Stimulated activated naive CD4-positive, alpha-beta T cell (primary cell): ENCODE data around the gene CYFIP2.

Source experiments
- DNase-seq, 6 experiments: peaks; one replicate each; lab custom pipeline; 2025; lab: John Stamatoyannopoulos, UW

CYFIP2 gene

GRCh38 chr5:157258450-157258849, 7.5 kb upstream of the CYFIP2 start:
- no peak for DNase-seq

GRCh38 chr5:157259699-157260098, 6.2 kb upstream of the CYFIP2 start:
- DNase-seq: no peak

GRCh38 chr5:157263496-157264090, 2.3 kb upstream of the CYFIP2 start:
- no peak for DNase-seq

GRCh38 chr5:157266286-157267007, 524 bp downstream of the CYFIP2 start:
- peak in 5 of 6 experiments; percentile 41 to 72 (median 59) for DNase-seq

GRCh38 chr5:157267025-157267424, 1.1 kb downstream of the CYFIP2 start:
- DNase-seq: no peak

- no peak for DNase-seq
These were observed 2.0 kb downstream of the CYFIP2 start for GRCh38 chr5:157267761-157268480.

GRCh38 chr5:157269165-157269671, 3.3 kb downstream of the CYFIP2 start:
- DNase-seq: no peak

- DNase-seq: no peak
These were observed 3.9 kb downstream of the CYFIP2 start for GRCh38 chr5:157269761-157270272.

GRCh38 chr5:157270771-157271170, 4.8 kb downstream of the CYFIP2 start:
- no peak for DNase-seq

GRCh38 chr5:157271740-157272271, 5.9 kb downstream of the CYFIP2 start:
- peak; percentile 71 to 94 (median 86) for DNase-seq

GRCh38 chr5:157273131-157273556, 7.2 kb downstream of the CYFIP2 start:
- DNase-seq: no peak

GRCh38 chr5:157275403-157275802, 9.5 kb downstream of the CYFIP2 start:
- DNase-seq: no peak

GRCh38 chr5:157278319-157279037, 12.6 kb downstream of the CYFIP2 start:
- no peak for DNase-seq

- no peak for DNase-seq
These were observed 13.8 kb downstream of the CYFIP2 start for GRCh38 chr5:157279605-157280239.

GRCh38 chr5:157280927-157281326, 15.0 kb downstream of the CYFIP2 start:
- DNase-seq: no peak

- DNase-seq: no peak
These were observed 16.2 kb downstream of the CYFIP2 start for GRCh38 chr5:157282150-157282549.

GRCh38 chr5:157283434-157283833, 17.5 kb downstream of the CYFIP2 start:
- DNase-seq: peak in 1 of 6 experiments; percentile 24

GRCh38 chr5:157284458-157285212, 18.7 kb downstream of the CYFIP2 start:
- DNase-seq: no peak

GRCh38 chr5:157285310-157286035, 19.6 kb downstream of the CYFIP2 start:
- no peak for DNase-seq

- DNase-seq: no peak
These were observed 20.9 kb downstream of the CYFIP2 start for GRCh38 chr5:157286761-157287211.
